CD4-positive, CD25-positive, alpha-beta regulatory T cell (primary cell): Measurements from ENCODE around the gene NXPE1. TPM values are rescaled to one million over a fixed set of nuclear protein-coding genes. Genes with fewer than 3 reads are reported as not detected.

Source experiments
- ATAC-seq, 2 donors: fragments of 150-1000 bp; cut with Tn5 transposase; one replicate each; pipeline ENCODE4 v1.10.0; 2021; ENCODE audit warnings: low read depth in 2 of 2, moderate number of reproducible peaks in 2 of 2, moderate library complexity in 1 of 2
- DNase-seq, 3 donors: peaks; one replicate each; pipeline versions ENCODE4 v3.0.0 to v3.0.0-alpha.2; 2012 to 2022; ENCODE audit warnings: mixed read lengths in 1 of 3
- H3K27ac ChIP-seq: one replicate; pipeline ENCODE4 v1.7.0; 2013; ENCODE audit warnings: mild to moderate bottlenecking, low read length; ENCODE audit not compliant: insufficient read depth, poor library complexity, severe bottlenecking
- H3K27me3 ChIP-seq: one replicate; pipeline ENCODE4 v1.7.0; 2013; ENCODE audit warnings: low read length; ENCODE audit not compliant: control insufficient read depth, insufficient read depth
- H3K36me3 ChIP-seq: one replicate; pipeline ENCODE4 v1.7.0; 2013; ENCODE audit warnings: mild to moderate bottlenecking, low read length, moderate library complexity; ENCODE audit not compliant: control insufficient read depth, insufficient read depth
- H3K4me1 ChIP-seq: 2 replicates; pipeline ENCODE4 v1.7.0; 2013; ENCODE audit warnings: mild to moderate bottlenecking, low read length; ENCODE audit not compliant: insufficient read depth, control insufficient read depth, poor library complexity, severe bottlenecking
- H3K4me3 ChIP-seq: one replicate; pipeline ENCODE4 v1.7.0; 2013; ENCODE audit warnings: low read depth, mild to moderate bottlenecking, low read length, moderate library complexity
- H3K9me3 ChIP-seq, 2 experiments: 1 replicate in 1 of 2; 2 replicates in 1 of 2; pipeline ENCODE4 v1.7.0; 2013; ENCODE audit warnings: low read length in 2 of 2, mild to moderate bottlenecking in 1 of 2, moderate library complexity in 1 of 2; ENCODE audit not compliant: control insufficient read depth in 2 of 2
- H3K27ac Mint-ChIP-seq, 3 donors: one replicate each; pipeline ENCODE4 v1.8.0; 2020 to 2022; ENCODE audit warnings: mild to moderate bottlenecking in 3 of 3, mixed read lengths in 3 of 3, moderate library complexity in 2 of 3
- H3K27me3 Mint-ChIP-seq: one replicate; pipeline ENCODE4 v1.8.0; 2022; ENCODE audit warnings: mild to moderate bottlenecking, mixed read lengths
- H3K36me3 Mint-ChIP-seq: one replicate; pipeline ENCODE4 v1.8.0; 2020; ENCODE audit warnings: mixed read lengths
- H3K4me1 Mint-ChIP-seq, 4 donors: one replicate each; pipeline ENCODE4 v1.8.0; 2020 to 2022; ENCODE audit warnings: mixed read lengths in 4 of 4, mild to moderate bottlenecking in 1 of 4
- H3K4me3 Mint-ChIP-seq, 4 donors: one replicate each; pipeline ENCODE4 v1.8.0; 2020 to 2022; ENCODE audit warnings: mild to moderate bottlenecking in 4 of 4, mixed read lengths in 4 of 4, moderate library complexity in 3 of 4
- H3K9me3 Mint-ChIP-seq, 7 donors: one replicate each; pipeline ENCODE4 v1.8.0; 2020 to 2022; ENCODE audit warnings: mixed read lengths in 7 of 7, mild to moderate bottlenecking in 3 of 7, moderate library complexity in 2 of 7
- polyA plus RNA-seq, 4 donors: library from polyadenylated mRNA; unstranded; fragments of 300-500 nt; fragmentation: Illumina TruSeq; gene quantifications; one replicate each; pipeline ENCODE4 v1.2.3, GENCODE V29; 2021
- total RNA-seq: library from RNA; stranded (reverse); gene quantifications from one replicate; pipeline ENCODE4 v1.2.3, GENCODE V29; 2022

NXPE1 gene
- total and polyA plus RNA-seq, 5 donors from 2014 or later = not detected

DNA sequence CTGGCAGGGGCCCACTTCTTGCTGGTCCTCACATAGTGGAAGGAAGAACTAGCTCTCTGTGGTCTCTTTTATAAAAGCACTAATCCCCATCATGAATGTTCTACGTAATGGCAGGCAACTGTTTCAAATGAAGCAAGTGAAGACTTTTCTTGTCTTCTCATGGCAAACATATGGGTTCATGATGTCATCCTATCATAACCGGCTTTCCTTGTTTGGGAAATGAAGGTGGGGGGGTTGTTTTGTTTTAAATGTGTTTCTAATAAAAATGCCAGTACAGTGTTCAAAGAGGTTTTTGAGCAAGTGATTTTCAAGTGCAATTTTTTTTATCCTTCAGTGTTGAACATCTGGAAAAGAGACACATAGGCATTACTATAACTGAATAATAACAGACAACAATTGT lies 87.0 kb downstream of the NXPE1 start:
- ATAC-seq (no peak), DNase-seq (no peak)
- no peaks in the 10 kb centered on the region for H3K4me1 ChIP-seq
- no peaks in the 10 kb centered on the region for H3K36me3 Mint-ChIP-seq
- no peaks in the 10 kb centered on the region for H3K9me3 ChIP-seq
- no peak overlapping the region for H3K4me3 ChIP-seq
- no peak overlapping the region for H3K4me3 Mint-ChIP-seq
- H3K9me3 Mint-ChIP-seq = peaks cover 0 to 1% (median 0%) of the 10 kb centered on the region in 7 donors
- H3K27me3 ChIP-seq = peaks cover 2% of the 10 kb centered on the region
- H3K27ac ChIP-seq = no peak overlapping the region
- H3K27ac Mint-ChIP-seq = no peak overlapping the region
- peaks cover 6% of the 10 kb centered on the region for H3K27me3 Mint-ChIP-seq
- no peaks in the 10 kb centered on the region for H3K36me3 ChIP-seq
- H3K4me1 Mint-ChIP-seq = no peaks in the 10 kb centered on the region

Other genes starting within 250 kb of the NXPE1 start
- gene C11orf71, start 159.4 kb downstream of the NXPE1 start, total RNA-seq = 15.4 TPM
- gene C11orf71, start 159.4 kb downstream of the NXPE1 start, polyA plus RNA-seq = 10 to 100 TPM; 11.4 to 17.2 (median 16.0) TPM
- 57.2 TPM for gene RBM7, start 159.2 kb downstream of the NXPE1 start, total RNA-seq
- gene RBM7, start 159.2 kb downstream of the NXPE1 start, polyA plus RNA-seq = 10 to 100 TPM; 28.7 to 37.1 (median 30.6) TPM
- 44.1 TPM for gene REXO2, start 120.4 kb downstream of the NXPE1 start, total RNA-seq
- gene REXO2, start 120.4 kb downstream of the NXPE1 start, polyA plus RNA-seq = 10 to 100 TPM; 70.3 to 88.5 (median 77.0) TPM
- gene NXPE4, start 35.9 kb upstream of the NXPE1 start, total RNA-seq = not detected
- not detected for gene NXPE4, start 35.9 kb upstream of the NXPE1 start, polyA plus RNA-seq
- gene NXPE2, start 118.6 kb upstream of the NXPE1 start, total RNA-seq = not detected
- gene NXPE2, start 118.6 kb upstream of the NXPE1 start, polyA plus RNA-seq = not detected